Lung (tissue), 12 donors: ENCODE data around the gene ZNF670. TPM values are rescaled to one million over a fixed set of nuclear protein-coding genes. Genes with fewer than 3 reads are reported as not detected.

Source experiments
- ATAC-seq: fragments of 200-7000 bp; cut with Tn5 transposase; one replicate; pipeline ENCODE4 v1.9.1; 2020; ENCODE audit warnings: moderate number of reproducible peaks; ENCODE audit not compliant: insufficient read depth, low FRiP score
- DNase-seq, 3 donors: peaks; one replicate each; pipeline ENCODE4 v3.0.0-alpha.2; 2013 to 2017
- H3K27ac ChIP-seq, 2 donors: one replicate each; pipeline ENCODE4 v1.5.1; 2013; ENCODE audit warnings: mild to moderate bottlenecking in 2 of 2, moderate library complexity in 2 of 2, control low read depth in 1 of 2, inconsistent platforms in 1 of 2, low read depth in 1 of 2, low read length in 1 of 2
- H3K27me3 ChIP-seq, 3 donors: one replicate each; pipeline ENCODE4 v1.5.1; 2013; ENCODE audit warnings: low read length in 2 of 3; ENCODE audit not compliant: control insufficient read depth in 3 of 3, insufficient read depth in 3 of 3
- H3K36me3 ChIP-seq, 4 donors: one replicate each; pipeline ENCODE4 v1.5.1; 2013; ENCODE audit warnings: low read length in 4 of 4, mild to moderate bottlenecking in 1 of 4, moderate library complexity in 1 of 4; ENCODE audit not compliant: control insufficient read depth in 4 of 4, insufficient read depth in 4 of 4
- H3K4me1 ChIP-seq, 5 donors: one replicate each; pipeline ENCODE4 v1.5.1; 2013; ENCODE audit warnings: low read length in 5 of 5, mild to moderate bottlenecking in 2 of 5, moderate library complexity in 1 of 5; ENCODE audit not compliant: control insufficient read depth in 5 of 5, insufficient read depth in 5 of 5
- H3K4me3 ChIP-seq: one replicate; pipeline ENCODE4 v1.5.1; 2013; ENCODE audit warnings: mild to moderate bottlenecking, control low read depth, moderate library complexity
- H3K9ac ChIP-seq, 2 donors: one replicate each; pipeline ENCODE4 v1.5.1; 2013; ENCODE audit warnings: low read length in 2 of 2, control low read depth in 1 of 2; ENCODE audit not compliant: insufficient read depth in 1 of 2
- H3K9me3 ChIP-seq, 4 donors: one replicate each; pipeline ENCODE4 v1.5.1; 2013; ENCODE audit warnings: low read length in 3 of 4, mild to moderate bottlenecking in 1 of 4, moderate library complexity in 1 of 4; ENCODE audit not compliant: control insufficient read depth in 4 of 4, insufficient read depth in 3 of 4
- WGBS, 2 donors: extraction: QIAGEN DNeasy Blood & Tissue Kit; methylation state at CpG; one replicate each; pipeline ENCODE4 v1.1.7; 2013; 5-methylcytosine and 5-hydroxymethylcytosine counted together
- polyA plus RNA-seq, 2 donors: library from polyadenylated mRNA; stranded (reverse); fragments of 200-250 nt; gene quantifications; one replicate each; pipeline ENCODE4 v1.2.1, GENCODE V29; 2013
- total RNA-seq, 2 donors: library from RNA; depleted of rRNA in 1 of 2; stranded (reverse); fragments of >200 nt in 1 of 2; gene quantifications; one replicate each; pipeline ENCODE4 v1.2.1, GENCODE V29; 2014 to 2021
- TF ChIP-seq, protein P1 (sequence below): IDR thresholded peaks from 2 replicates; pipeline ENCODE4 v1.5.1; 2012; ENCODE audit warnings: mild to moderate bottlenecking; ENCODE audit errors: control extremely low read depth, extremely low read depth
- donor health status: control.
- donor health status: control.
- donor health status: Bipolar disorder and iron deficiency.
- donor health status: healthy.
- donor health status: DM: yes; HTN: yes; CAD: no.

The ZNF670 gene
- total and polyA plus RNA-seq, 4 donors = 1.0 to 4.6 (median 2.8) TPM

- Histone ChIP-seq H3K27ac (no peak overlapping the region), H3K36me3 (no peaks in the 10 kb centered on the region), H3K27me3 (no peaks in the 10 kb centered on the region), H3K4me3 (no peak overlapping the region), H3K4me1 (peaks cover 0 to 10% (median 2%) of the 10 kb centered on the region in 5 donors), H3K9me3 (peaks cover 0 to under 1% (median 0%) of the 10 kb centered on the region in 4 donors), H3K9ac (no peak overlapping the region)
- DNase-seq = no peak
- WGBS, 2 donors = 83 to 90% methylated on average over 11 to 12 of the region's 12 CpGs
- ATAC-seq = no peak
- TF ChIP-seq, protein P1, sequence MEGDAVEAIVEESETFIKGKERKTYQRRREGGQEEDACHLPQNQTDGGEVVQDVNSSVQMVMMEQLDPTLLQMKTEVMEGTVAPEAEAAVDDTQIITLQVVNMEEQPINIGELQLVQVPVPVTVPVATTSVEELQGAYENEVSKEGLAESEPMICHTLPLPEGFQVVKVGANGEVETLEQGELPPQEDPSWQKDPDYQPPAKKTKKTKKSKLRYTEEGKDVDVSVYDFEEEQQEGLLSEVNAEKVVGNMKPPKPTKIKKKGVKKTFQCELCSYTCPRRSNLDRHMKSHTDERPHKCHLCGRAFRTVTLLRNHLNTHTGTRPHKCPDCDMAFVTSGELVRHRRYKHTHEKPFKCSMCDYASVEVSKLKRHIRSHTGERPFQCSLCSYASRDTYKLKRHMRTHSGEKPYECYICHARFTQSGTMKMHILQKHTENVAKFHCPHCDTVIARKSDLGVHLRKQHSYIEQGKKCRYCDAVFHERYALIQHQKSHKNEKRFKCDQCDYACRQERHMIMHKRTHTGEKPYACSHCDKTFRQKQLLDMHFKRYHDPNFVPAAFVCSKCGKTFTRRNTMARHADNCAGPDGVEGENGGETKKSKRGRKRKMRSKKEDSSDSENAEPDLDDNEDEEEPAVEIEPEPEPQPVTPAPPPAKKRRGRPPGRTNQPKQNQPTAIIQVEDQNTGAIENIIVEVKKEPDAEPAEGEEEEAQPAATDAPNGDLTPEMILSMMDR = no peak
Observed at GRCh38 chr1:247115545-247115944, 36.9 kb upstream of the ZNF670 start.

- no peak overlapping the region for H3K27ac ChIP-seq
- no peaks in the 10 kb centered on the region for H3K36me3 ChIP-seq
- no peak overlapping the region for H3K9ac ChIP-seq
- TF ChIP-seq, protein P1 = no peak
- no peaks in the 10 kb centered on the region for H3K27me3 ChIP-seq
- no peak for DNase-seq
- H3K4me1 ChIP-seq = peaks cover 0 to 11% (median 4%) of the 10 kb centered on the region in 5 donors
- WGBS, 2 donors = 72 to 77% methylated on average over 7 of the region's 7 CpGs
- no peak for ATAC-seq
- no peak overlapping the region for H3K4me3 ChIP-seq
- H3K9me3 ChIP-seq = peaks cover 0 to 1% (median 0%) of the 10 kb centered on the region in 4 donors
Observed at GRCh38 chr1:247115141-247115510, 36.5 kb upstream of the ZNF670 start.

DNA sequence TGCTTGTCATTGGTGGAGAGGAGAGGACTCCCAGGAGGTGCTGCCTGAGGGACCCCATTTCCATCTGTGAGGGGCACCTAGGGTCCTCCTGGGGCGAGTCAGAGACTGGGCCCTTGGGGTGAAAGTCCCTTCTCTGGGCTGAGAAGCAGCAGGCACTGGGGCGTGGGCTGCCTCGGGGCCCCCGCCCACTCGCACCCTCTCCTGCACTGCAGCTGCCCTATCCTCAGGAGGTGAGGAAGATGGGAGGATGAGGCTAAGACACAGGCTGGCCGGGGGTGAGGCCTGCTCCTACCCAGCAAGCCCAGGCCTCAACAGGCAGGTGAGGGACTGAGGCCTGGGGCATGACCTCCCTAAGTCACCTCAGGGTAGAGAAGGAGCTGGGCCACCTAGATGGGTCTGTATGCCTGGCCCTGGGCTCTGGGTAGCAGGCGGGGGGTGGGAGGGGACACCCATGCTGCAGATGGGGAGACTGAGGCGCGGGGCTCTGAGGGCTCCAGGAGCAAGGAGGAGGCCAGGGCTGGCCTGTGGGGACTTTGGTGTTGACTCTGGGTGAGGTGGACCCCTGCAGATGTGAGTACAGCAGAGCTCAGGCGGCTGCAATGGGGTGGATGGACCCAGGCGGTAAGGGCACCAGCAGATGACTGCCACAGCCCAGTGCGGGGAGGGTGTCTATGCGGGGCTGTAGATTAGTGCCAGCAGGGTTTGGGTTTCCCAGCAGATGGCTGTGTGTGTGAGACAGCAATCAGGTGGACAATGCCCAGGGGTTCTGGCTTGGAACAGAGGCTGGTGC is 35.9 kb upstream of the ZNF670 start:
- ATAC-seq (no peak), DNase-seq (no peak)
- Histone ChIP-seq H3K36me3 (no peaks in the 10 kb centered on the region), H3K9ac (no peak overlapping the region), H3K4me1 (peaks cover 0 to 11% (median 4%) of the 10 kb centered on the region in 5 donors), H3K9me3 (peaks cover 0 to 1% (median 0%) of the 10 kb centered on the region in 4 donors), H3K27ac (no peak overlapping the region), H3K27me3 (no peaks in the 10 kb centered on the region), H3K4me3 (no peak overlapping the region)
- TF ChIP-seq, protein P1 = no peak
- WGBS, 2 donors = 92 to 94% methylated on average over 13 of the region's 13 CpGs
